Aorta (tissue), 5 donors: ENCODE measurements around the gene RPL22. TPM values are rescaled to one million over a fixed set of nuclear protein-coding genes. Genes with fewer than 3 reads are reported as not detected.

Experiments
- ATAC-seq: fragments of 200-7000 bp; cut with Tn5 transposase; one replicate; pipeline ENCODE4 v1.9.1; 2022; ENCODE audit warnings: moderate library complexity; ENCODE audit not compliant: low FRiP score
- DNase-seq, 2 donors: peaks; one replicate each; pipeline ENCODE4 v3.0.0-alpha.2; 2020
- H3K27ac ChIP-seq, 2 donors: one replicate each; pipeline ENCODE4 v1.5.1; 2013; ENCODE audit warnings: low read length in 2 of 2, mild to moderate bottlenecking in 2 of 2, moderate library complexity in 2 of 2, control low read depth in 1 of 2, inconsistent platforms in 1 of 2, low read depth in 1 of 2
- H3K27me3 ChIP-seq, 2 donors: one replicate each; pipeline ENCODE4 v1.6.1; 2013; ENCODE audit warnings: control low read depth in 1 of 2, low read length in 1 of 2, mild to moderate bottlenecking in 1 of 2, moderate library complexity in 1 of 2; ENCODE audit not compliant: insufficient read depth in 2 of 2, control insufficient read depth in 1 of 2
- H3K36me3 ChIP-seq, 2 donors: one replicate each; pipeline ENCODE4 v1.6.1; 2013; ENCODE audit warnings: control low read depth in 1 of 2, low read length in 1 of 2, mild to moderate bottlenecking in 1 of 2; ENCODE audit not compliant: insufficient read depth in 2 of 2, control insufficient read depth in 1 of 2
- H3K4me1 ChIP-seq, 2 donors: one replicate each; pipeline ENCODE4 v1.6.1; 2013; ENCODE audit warnings: low read length in 2 of 2, control low read depth in 1 of 2, mild to moderate bottlenecking in 1 of 2, moderate library complexity in 1 of 2; ENCODE audit not compliant: insufficient read depth in 2 of 2, control insufficient read depth in 1 of 2
- H3K4me3 ChIP-seq, 2 donors: one replicate each; pipeline ENCODE4 v1.5.1; 2013; ENCODE audit warnings: low read length in 2 of 2, control low read depth in 1 of 2, mild to moderate bottlenecking in 1 of 2
- H3K9me3 ChIP-seq: one replicate; pipeline ENCODE4 v1.6.1; 2013; ENCODE audit warnings: mild to moderate bottlenecking, low read length; ENCODE audit not compliant: control insufficient read depth
- WGBS, 2 donors: extraction: QIAGEN DNeasy Blood & Tissue Kit; methylation state at CpG; one replicate each; pipeline ENCODE4 v1.1.7; 2013; 5-methylcytosine and 5-hydroxymethylcytosine counted together
- intact Hi-C, 2 donors: fragments of 100-400 bp; cut with DNase I; formaldehyde crosslinking; loops; one replicate each; pipeline versions ENCODE4 v1.14.2 to v1.15.0; 2022
- polyA plus RNA-seq, 2 donors: library from polyadenylated mRNA; stranded (reverse); fragments of 200-250 nt; gene quantifications; one replicate each; pipeline ENCODE4 v1.2.3, GENCODE V29; 2013
- total RNA-seq, 2 donors: library from RNA; stranded (reverse); fragmentation: NEBNext Ultra II Directional; extraction: Animal tissue kit (Norgen Biotek cat#: 25700); gene quantifications; one replicate each; pipeline ENCODE4 v1.2.1, GENCODE V29; 2021
- donor health status: healthy with polysubstance abuse.
- donor health status: Bipolar disorder and iron deficiency.
- donor health status: DM: no; HTN: no; CAD: no.
- donor health status: DM: no; HTN: no; CAD: no.
- donor health status: DM: yes; HTN: yes; CAD: no.

Gene RPL22
- total and polyA plus RNA-seq, 4 donors = 309 to 547 (median 352) TPM

DNA sequence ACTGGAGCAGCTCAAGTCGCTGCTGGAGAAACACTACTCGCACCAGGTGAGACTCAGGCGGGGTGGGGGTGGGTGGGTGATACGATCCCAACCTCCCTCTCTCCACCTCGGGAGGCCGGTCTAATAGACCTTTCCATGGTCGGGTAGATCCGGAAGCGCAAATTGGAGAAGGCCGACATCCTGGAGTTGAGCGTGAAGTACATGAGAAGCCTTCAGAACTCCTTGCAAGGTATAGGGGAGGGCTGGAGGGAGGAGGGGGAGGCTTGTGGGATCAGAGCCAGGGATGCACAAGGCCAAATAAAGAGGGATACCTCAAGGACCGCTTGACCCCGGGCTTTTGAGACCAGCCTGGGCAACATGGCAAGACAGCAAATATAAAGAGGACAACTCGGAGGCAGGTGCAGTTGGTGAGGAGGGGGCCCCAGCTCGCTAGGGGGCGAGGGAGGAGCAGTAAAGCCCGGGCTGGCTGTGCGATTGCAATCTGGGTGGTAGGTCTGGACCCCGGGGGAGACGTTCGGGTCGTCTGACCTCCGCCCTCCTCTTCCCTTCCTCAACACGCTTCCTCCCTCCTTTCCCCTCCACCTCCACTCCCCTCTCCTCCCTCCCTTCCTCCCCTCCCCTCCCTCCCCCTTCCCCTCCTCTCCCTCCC is 45.1 kb upstream of the RPL22 start:
- 2% methylated on average over 21 to 24 of the region's 24 CpGs for WGBS, 2 donors
- intact Hi-C loops = loop anchor here (2.0 to 10.0 kb wide), 3 partner anchors 98 to 192 kb away; no protein-coding TSS in a partner anchor
- no peak overlapping the region for H3K27ac ChIP-seq
- ATAC-seq (no peak), DNase-seq (no peak)
- no peaks in the 10 kb centered on the region for H3K4me1 ChIP-seq
- H3K4me3 ChIP-seq = no peak overlapping the region
- no peaks in the 10 kb centered on the region for H3K27me3 ChIP-seq
- H3K36me3 ChIP-seq = no peaks in the 10 kb centered on the region
- H3K9me3 ChIP-seq = no peaks in the 10 kb centered on the region

DNA sequence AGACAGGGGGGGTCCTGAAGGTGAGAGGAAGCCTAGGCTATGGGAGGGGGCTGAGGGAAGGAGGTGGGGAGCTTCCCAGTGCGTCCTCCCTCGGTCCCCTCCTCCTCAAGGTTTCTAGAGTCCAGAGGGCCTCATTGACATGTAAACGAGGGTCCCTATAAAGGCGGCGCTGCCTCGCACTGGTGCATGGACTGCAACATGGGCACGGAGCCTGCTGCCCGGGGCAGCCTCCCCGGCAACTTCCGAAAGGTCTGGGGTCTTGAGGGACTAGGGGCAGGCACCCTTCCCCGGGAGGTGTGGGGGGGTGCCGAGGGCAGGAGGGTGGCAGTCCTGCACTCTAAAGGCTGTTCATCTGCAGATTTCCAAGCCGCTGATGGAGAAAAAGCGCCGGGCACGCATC is 44.6 kb upstream of the RPL22 start, which contains the start of gene HES3:
Gene HES3, plus strand, starts transcription at position 187 of the 400 bp plus-strand sequence. Its CDS starts 187 bp downstream, at position 374.
- Histone ChIP-seq H3K27me3 (no peaks in the 10 kb centered on the region), H3K4me3 (no peak within 1 kb of the TSS), H3K36me3 (no peaks in the 10 kb centered on the region), H3K27ac (no peak within 1 kb of the TSS), H3K4me1 (no peaks in the 10 kb centered on the region), H3K9me3 (no peaks in the 10 kb centered on the region)
- ATAC-seq (no peak), DNase-seq (no peak)
- 1 to 3% methylated on average over 16 of the region's 16 CpGs for WGBS, 2 donors
- intact Hi-C loops = loop anchor here (2.0 to 10.0 kb wide), 2 partner anchors 189 to 191 kb away; no protein-coding TSS in a partner anchor

DNA sequence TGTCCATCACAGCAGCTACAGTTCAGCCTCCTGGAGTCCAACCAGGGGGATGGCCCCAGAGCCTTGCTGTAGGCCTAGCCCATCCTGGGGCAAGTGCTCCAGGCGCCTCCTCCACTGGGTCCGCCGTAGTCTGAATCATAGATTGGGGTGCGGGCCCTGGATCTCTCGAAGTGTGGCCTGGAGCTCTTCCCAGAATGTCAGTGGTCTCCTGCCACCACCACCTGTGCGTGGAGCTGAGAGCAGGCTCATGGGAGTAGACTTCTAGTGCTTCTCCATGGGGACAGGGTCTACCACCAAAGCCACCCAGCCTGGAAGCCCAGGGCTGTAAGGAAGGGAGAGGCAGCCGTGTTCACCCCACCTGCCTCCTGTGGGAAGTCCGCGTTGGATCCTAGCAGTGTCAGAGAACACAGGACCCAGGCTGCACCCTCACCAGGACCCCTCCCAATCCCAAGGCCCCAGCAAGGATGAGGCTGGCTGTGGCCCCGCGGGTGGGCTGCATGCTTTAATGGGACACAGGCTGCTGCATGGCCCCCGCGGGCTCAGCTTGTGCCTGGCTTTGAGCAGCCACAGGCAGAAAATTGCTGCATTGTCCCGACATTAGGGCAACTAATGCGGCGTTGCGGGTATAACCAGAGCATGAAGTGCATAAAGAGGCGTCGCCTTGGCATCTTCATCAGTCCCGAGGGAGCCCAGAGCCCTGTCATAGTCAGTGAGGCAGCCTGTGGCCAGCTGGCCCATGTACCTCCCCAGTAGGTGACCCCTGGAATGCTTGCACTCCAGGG is 43.8 kb upstream of the RPL22 start:
- ATAC-seq = no peak
- no peaks in the 10 kb centered on the region for H3K36me3 ChIP-seq
- intact Hi-C loops = loop anchor here in 1 of 2 donors (10.0 kb wide), 1 partner anchor 188 kb away; no protein-coding TSS in a partner anchor
- H3K27ac ChIP-seq = no peak overlapping the region
- no peaks in the 10 kb centered on the region for H3K27me3 ChIP-seq
- DNase-seq = no peak
- H3K4me3 ChIP-seq = no peak overlapping the region
- no peaks in the 10 kb centered on the region for H3K9me3 ChIP-seq
- 21 to 31% methylated on average over 20 of the region's 20 CpGs for WGBS, 2 donors
- no peaks in the 10 kb centered on the region for H3K4me1 ChIP-seq

DNA sequence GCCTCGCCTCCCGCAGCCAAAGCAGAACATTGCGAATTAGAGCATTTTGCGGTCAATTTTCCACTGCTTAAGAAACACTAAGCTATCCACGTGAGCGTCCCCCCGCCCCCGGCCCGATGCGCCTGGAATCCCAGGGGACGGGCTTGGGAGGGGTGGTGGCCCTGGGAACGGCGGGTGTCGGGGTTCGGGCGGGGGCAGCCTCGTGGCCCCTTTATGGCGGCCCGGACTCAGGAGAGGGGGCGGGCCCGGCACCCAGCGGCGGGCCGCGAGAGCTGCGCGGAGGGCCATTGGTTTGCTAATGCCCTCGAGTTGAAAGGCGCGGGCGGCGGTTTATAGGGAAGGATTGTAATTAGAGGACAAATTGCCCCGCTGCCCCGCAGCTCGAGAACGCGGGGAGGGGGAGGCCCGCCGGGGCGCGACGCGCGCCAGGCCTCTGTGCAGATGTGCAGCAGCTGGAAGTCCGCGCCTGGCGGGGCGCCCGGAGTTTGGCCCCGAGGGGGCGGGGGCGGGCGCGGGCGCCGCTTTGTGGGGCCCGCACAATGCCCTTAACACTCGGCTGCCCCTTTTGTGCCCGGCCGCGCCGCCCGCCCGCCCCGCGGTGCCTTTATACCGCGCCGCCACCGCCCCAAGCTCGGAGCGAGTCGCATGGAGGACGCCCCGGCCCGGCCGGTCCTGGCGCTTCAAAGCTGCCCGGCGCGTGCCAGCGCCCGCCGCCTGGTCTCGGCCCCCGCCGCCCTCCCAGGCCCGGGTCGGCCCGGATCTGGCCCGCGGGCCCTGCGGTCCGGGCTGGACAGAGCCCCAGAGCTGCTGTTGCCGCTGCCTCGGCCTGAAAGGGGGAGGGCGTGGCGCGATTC is 42.7 kb upstream of the RPL22 start:
- DNase-seq (peak in 1 of 2 donors; percentile 74), ATAC-seq (no peak)
- Histone ChIP-seq H3K27me3 (no peaks in the 10 kb centered on the region), H3K9me3 (no peaks in the 10 kb centered on the region), H3K4me1 (no peaks in the 10 kb centered on the region), H3K36me3 (no peaks in the 10 kb centered on the region), H3K4me3 (no peak overlapping the region), H3K27ac (no peak overlapping the region)
- intact Hi-C loops = loop anchor here in 1 of 2 donors (10.0 kb wide), 1 partner anchor 187 kb away; no protein-coding TSS in a partner anchor
- 1 to 2% methylated on average over 79 to 99 of the region's 99 CpGs for WGBS, 2 donors

DNA sequence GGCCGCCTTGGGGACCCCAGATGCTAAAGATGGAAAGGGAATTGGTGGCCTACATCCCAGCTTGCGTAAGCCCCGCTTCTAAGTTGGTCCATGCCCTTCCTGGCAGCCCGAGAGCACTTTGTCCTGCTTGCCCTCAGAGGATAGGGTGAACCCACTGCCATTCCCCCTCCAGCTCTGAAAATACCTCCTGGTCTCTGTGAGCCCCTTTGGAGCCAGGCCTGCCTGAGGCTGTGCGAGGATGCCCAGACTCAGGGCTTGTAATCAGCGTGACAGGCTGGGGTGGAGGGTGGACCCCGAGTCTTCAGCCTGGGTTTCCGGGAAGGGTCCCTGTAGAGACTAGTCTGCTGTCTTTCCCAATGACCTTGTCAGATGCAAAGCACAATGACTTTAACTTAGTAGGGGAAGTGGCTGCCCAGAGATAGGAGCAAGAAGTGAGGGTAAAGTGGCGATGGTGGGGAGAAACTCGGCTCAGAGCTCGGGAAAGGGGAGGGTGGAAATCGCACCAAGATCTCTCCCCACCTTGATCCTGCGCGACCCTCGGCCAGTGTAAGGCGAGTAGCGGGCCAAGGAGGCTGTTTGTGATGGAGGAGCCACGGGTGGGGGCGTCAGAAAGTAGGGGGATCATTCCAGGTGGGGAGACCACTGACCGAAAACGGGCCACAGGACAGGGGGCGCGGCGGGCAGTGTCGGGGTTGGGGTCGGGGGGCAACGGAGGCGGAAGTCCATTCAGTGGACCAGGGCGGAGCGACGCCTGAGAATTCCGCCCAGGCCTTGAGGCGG is 41.9 kb upstream of the RPL22 start:
- DNase-seq = no peak
- no peak overlapping the region for H3K27ac ChIP-seq
- H3K9me3 ChIP-seq = no peaks in the 10 kb centered on the region
- intact Hi-C loops = loop anchor here in 1 of 2 donors (10.0 kb wide), 1 partner anchor 186 kb away; no protein-coding TSS in a partner anchor
- WGBS, 2 donors = 13% methylated on average over 33 of the region's 33 CpGs
- no peaks in the 10 kb centered on the region for H3K36me3 ChIP-seq
- H3K4me3 ChIP-seq = no peak overlapping the region
- no peak for ATAC-seq
- H3K27me3 ChIP-seq = no peaks in the 10 kb centered on the region
- H3K4me1 ChIP-seq = no peaks in the 10 kb centered on the region

DNA sequence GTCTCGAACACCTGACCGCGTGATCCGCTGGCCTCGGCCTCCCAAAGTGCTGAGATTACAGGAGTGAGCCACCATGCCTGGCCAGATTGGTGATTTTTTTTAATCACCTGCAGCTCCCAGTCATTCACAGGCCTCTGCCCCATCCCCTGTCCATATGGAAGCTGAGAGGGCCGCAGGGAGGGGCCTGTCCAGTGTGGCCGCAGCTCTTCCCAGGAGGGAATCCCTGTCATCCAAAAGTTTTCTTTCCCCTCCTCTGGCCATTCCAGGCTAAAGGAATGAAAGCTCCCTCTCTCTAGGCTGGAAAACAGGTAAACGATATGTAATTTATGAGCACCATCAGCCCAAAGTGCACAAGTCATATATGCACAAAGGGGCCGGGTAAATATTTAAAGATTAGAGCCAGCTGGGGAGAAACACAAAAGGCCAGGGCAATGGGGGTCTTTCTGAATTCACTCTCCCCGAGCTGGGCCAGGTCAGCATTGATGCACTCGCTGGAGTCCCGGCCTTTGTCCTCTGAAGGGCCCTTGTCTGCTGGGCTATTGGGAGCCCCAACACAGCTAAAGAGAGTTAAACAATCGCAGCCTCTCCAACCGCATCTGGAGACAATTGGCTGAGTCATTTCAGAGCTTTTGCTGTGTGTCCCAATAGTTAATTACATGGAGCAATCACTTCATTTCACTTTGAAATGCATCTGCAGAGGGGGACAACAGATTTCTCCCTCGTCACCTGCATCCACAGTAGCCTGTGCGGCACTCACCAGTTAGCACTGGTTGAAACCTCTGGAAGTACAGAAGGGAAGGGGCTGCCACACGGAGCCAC is 40.8 kb upstream of the RPL22 start:
- Histone ChIP-seq H3K27me3 (no peaks in the 10 kb centered on the region), H3K4me3 (no peak overlapping the region), H3K27ac (no peak overlapping the region), H3K4me1 (no peaks in the 10 kb centered on the region), H3K9me3 (no peaks in the 10 kb centered on the region), H3K36me3 (no peaks in the 10 kb centered on the region)
- intact Hi-C loops = loop anchor here in 1 of 2 donors (10.0 kb wide), 1 partner anchor 185 kb away; no protein-coding TSS in a partner anchor
- DNase-seq = no peak
- WGBS, 2 donors = 54 to 57% methylated on average over 17 of the region's 17 CpGs
- no peak for ATAC-seq

DNA sequence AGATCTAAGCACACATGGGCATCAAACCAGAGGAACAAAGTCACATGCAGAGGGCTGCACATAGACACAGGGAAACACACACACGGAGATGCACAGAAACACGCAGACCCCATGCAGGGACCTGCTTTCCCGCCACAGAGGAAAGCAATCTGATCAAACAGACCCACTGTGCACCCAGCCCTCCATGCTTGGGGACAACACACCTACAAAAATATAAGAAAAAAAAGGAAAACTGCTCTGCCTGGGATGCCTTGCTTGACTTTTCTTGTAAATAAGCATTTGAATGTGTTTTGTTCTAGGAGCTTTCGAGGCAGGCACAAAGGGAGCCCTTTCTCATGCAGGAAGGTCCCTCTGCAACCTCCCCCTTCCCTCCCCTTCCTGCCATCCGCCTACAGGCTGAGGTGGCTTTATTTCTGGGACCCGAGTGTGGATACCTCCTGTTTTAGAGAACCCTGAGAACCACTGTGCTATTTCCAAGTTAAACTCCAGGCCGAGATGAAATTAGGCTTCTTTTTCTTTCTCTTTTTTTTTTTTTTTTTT is 39.9 kb upstream of the RPL22 start:
- Histone ChIP-seq H3K4me1 (no peaks in the 10 kb centered on the region), H3K36me3 (no peaks in the 10 kb centered on the region), H3K9me3 (no peaks in the 10 kb centered on the region), H3K27ac (no peak overlapping the region), H3K4me3 (no peak overlapping the region), H3K27me3 (no peaks in the 10 kb centered on the region)
- WGBS, 2 donors = 37 to 38% methylated on average over 7 of the region's 7 CpGs
- no peak for ATAC-seq
- intact Hi-C loops = no loop called here
- no peak for DNase-seq
